HG03108 (cell line): ENCODE data around the gene APPBP2.
A peak's percentile ranks its signal among the peaks of the same experiment; 100 is the strongest.

Experiments used
- ATAC-seq: cut with Tn5 transposase; IDR thresholded peaks from one replicate; pipeline ENCODE4 v1.9.1; 2021; ENCODE audit warnings: moderate library complexity; ENCODE audit not compliant: unreplicated experiment

APPBP2 gene

GRCh38 chr17:60398227-60398959 is 127.6 kb downstream of the APPBP2 start:
- peak; percentile 66 for ATAC-seq

GRCh38 chr17:60396412-60396811 is 129.6 kb downstream of the APPBP2 start:
- ATAC-seq, result no peak

- ATAC-seq, result no peak
Measured at GRCh38 chr17:60395508-60396065, 130.5 kb downstream of the APPBP2 start.

GRCh38 chr17:60393840-60394723 is 132.0 kb downstream of the APPBP2 start:
- no peak for ATAC-seq
